Measurements from ENCODE around the gene SLC26A11. TPM values are rescaled to one million over a fixed set of nuclear protein-coding genes. Genes with fewer than 3 reads are reported as not detected.

SLC26A11 gene
- total RNA-seq, 1 experiment from 2014 or later: 26.5 TPM

DNA sequence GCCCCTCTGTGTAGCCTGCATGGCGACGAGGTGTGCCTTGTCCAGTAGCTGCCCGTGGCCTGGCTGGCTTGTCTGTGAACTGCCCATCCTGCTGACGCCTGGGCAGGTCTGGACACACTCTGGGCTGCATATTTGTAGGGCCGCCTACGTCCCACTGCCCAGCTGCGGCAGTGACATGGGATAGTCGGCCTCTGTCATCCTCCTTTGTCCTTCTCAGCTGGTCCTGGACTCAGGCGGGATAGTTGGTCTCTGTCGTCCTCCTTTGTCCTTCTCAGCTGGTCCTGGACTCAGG, 35.9 kb upstream of the SLC26A11 start:
- Histone ChIP-seq H3K23me2 (ENCODE audit: insufficient read length, low read depth, low read length, poor library complexity, severe bottlenecking) (no peaks in the 10 kb centered on the region), H3K4me2 (ENCODE audit: insufficient read depth, insufficient read length, low read length) (no peak overlapping the region), H3K4me1 (ENCODE audit: insufficient read depth, low read length) (no peaks in the 10 kb centered on the region), H3K9ac (ENCODE audit: extremely low read depth, insufficient read length, low read length) (no peak overlapping the region), H2BK15ac (ENCODE audit: low read depth, low read length) (no peak overlapping the region), H3K79me2 (ENCODE audit: insufficient read depth, low read length) (no peaks in the 10 kb centered on the region), H3K9me3 (ENCODE audit: control insufficient read depth, low read depth, low read length) (no peaks in the 10 kb centered on the region), H2BK20ac (ENCODE audit: low read depth, low read length, poor library complexity, severe bottlenecking) (no peak overlapping the region), H2AFZ (ENCODE audit: low read length) (no peak overlapping the region), H3K14ac (ENCODE audit: insufficient read depth, low read length) (no peak overlapping the region), H2BK12ac (ENCODE audit: insufficient read length, low read depth, low read length) (no peak overlapping the region), H3K18ac (ENCODE audit: insufficient read length, low read depth, low read length) (no peak overlapping the region), H4K91ac (ENCODE audit: insufficient read length, low read depth, low read length) (no peak overlapping the region), H4K5ac (ENCODE audit: insufficient read length, low read depth, low read length) (no peak overlapping the region), H2AK5ac (ENCODE audit: insufficient read length, low read length) (no peak overlapping the region), H3K56ac (ENCODE audit: insufficient read length, low read depth, low read length) (no peak overlapping the region), H2BK5ac (ENCODE audit: insufficient read length, low read length) (no peak overlapping the region), H3K4ac (ENCODE audit: low read depth, low read length) (no peak overlapping the region), H3T11ph (ENCODE audit: low read length) (no peak overlapping the region), H3K79me1 (ENCODE audit: insufficient read depth, low read depth, low read length, poor library complexity, severe bottlenecking) (no peaks in the 10 kb centered on the region), H4K20me1 (ENCODE audit: control insufficient read depth, insufficient read depth, insufficient read length) (no peaks in the 10 kb centered on the region), H3K27me3 (ENCODE audit: insufficient read depth, low read length) (no peaks in the 10 kb centered on the region), H2BK120ac (ENCODE audit: low read depth, low read length, poor library complexity, severe bottlenecking) (no peak overlapping the region), H4K8ac (replicated peaks; ENCODE audit: insufficient read length, low read depth, low read length) (no peak overlapping the region), H3K23ac (ENCODE audit: insufficient read length, low read depth, low read length) (no peak overlapping the region), H3K27ac (ENCODE audit: insufficient read length, low read depth, low read length) (no peak overlapping the region)
- no peak for DNase-seq
- Mint-ChIP-seq H3K27ac (peak overlapping the region in 1 of 3 experiments; percentile 70; a peak in 1 of 7 replicates), H3K9me3 (no peaks in the 10 kb centered on the region), H3K27me3 (ENCODE audit: low read depth) (peaks cover 2% of the 10 kb centered on the region), H3K36me3 (ENCODE audit: insufficient read depth in 1 of 3, low read depth in 3 of 3) (no peaks in the 10 kb centered on the region), H3K4me1 (peaks cover 2 to 10% of the 10 kb centered on the region in 2 experiments; a peak in 2 of 4 replicates), H3K4me3 (no peak overlapping the region)
- WGBS (ENCODE audit: extremely low coverage, insufficient read length, low lambda C conversion rate): no CpG with 5 or more reads among the region's 10 CpGs
- TF ChIP-seq CTCF (conservative IDR thresholded peaks at IDR 0.05): no peak
